Suprapubic skin (tissue), 4 donors: ENCODE measurements around the gene LCORL. TPM values are rescaled to one million over a fixed set of nuclear protein-coding genes. Genes with fewer than 3 reads are reported as not detected.

Source experiments
- DNase-seq, 2 donors: peaks; one replicate each; pipeline ENCODE4 v3.0.0-alpha.2; 2019; ENCODE audit warnings: low spot score in 2 of 2
- H3K27ac ChIP-seq: fragments of 200-600 bp; sonication (generic); one replicate; pipeline ENCODE4 v1.5.1; 2019
- H3K27me3 ChIP-seq: fragments of 200-600 bp; sonication (generic); one replicate; pipeline ENCODE4 v1.5.1; 2019
- H3K36me3 ChIP-seq: fragments of 200-600 bp; sonication (generic); one replicate; pipeline ENCODE4 v1.5.1; 2019
- H3K4me1 ChIP-seq: fragments of 200-600 bp; sonication (generic); one replicate; pipeline ENCODE4 v1.5.1; 2019
- H3K4me3 ChIP-seq: fragments of 200-600 bp; sonication (generic); one replicate; pipeline ENCODE4 v1.5.1; 2019; ENCODE audit warnings: mild to moderate bottlenecking
- H3K9me3 ChIP-seq: fragments of 200-600 bp; sonication (generic); one replicate; pipeline ENCODE4 v1.5.1; 2019
- EP300 ChIP-seq: sonication (generic); formaldehyde crosslinking; IDR thresholded peaks from one replicate; pipeline ENCODE4 v1.6.1; 2017; ENCODE audit warnings: antibody characterized with exemption
- POLR2A ChIP-seq, 2 donors: fragments of 450-650 bp; IDR thresholded peaks; one replicate each; pipeline ENCODE4 v1.6.1; 2017; ENCODE audit warnings: antibody characterized with exemption in 2 of 2, mild to moderate bottlenecking in 2 of 2, moderate library complexity in 2 of 2
- POLR2AphosphoS5 ChIP-seq, 3 donors: sonication (generic); formaldehyde crosslinking; IDR thresholded peaks; one replicate each; pipeline ENCODE4 v1.6.1; 2017; ENCODE audit warnings: antibody characterized with exemption in 3 of 3
- WGBS: methylation state at CpG from one replicate; pipeline ENCODE4 v1.1.5; 2018; 5-methylcytosine and 5-hydroxymethylcytosine counted together
- total RNA-seq, 4 donors: library from RNA; depleted of rRNA; stranded (reverse); fragments of >200 nt; gene quantifications; one replicate each; pipeline ENCODE4 v1.1.0, GENCODE V29; 2016
- TF ChIP-seq, protein P1 (sequence below), 2 donors: fragments of 200-600 bp in 1 of 2; fragments of 450-650 bp in 1 of 2; sonication (generic) in 1 of 2; IDR thresholded peaks; one replicate each; pipeline ENCODE4 v1.5.1; 2016 to 2019; ENCODE audit warnings: antibody characterized with exemption in 2 of 2, mild to moderate bottlenecking in 1 of 2, moderate library complexity in 1 of 2

LCORL gene
- total RNA-seq, 4 donors from 2014 or later = 14.9 to 26.4 (median 19.6) TPM

DNA sequence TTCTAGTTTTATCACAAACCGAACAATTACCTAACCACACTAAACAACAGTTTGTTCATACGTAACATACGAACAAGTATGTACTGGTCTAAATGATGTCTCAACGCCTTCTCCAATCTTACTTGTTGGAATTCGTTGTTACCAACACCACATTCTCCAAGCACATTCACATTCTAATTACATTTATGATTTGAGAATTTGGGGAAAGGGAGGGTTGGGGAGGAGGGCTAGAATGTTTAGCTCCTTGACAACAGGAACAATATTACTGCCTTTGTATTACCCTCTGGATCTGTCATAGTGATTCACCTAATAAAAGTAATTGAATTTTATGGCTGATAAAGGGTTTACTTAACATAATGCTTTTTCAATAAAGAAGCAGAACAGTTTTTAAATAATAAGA lies 24.4 kb downstream of the LCORL start:
- H3K9me3 ChIP-seq = no peaks in the 10 kb centered on the region
- no peaks in the 10 kb centered on the region for H3K36me3 ChIP-seq
- 62% methylated on average over 5 of the region's 5 CpGs for WGBS
- H3K4me1 ChIP-seq = peaks cover 12% of the 10 kb centered on the region
- peak overlapping the region; percentile 60 for H3K27ac ChIP-seq
- DNase-seq = no peak
- H3K27me3 ChIP-seq = no peaks in the 10 kb centered on the region
- TF ChIP-seq EP300 = no peak
- no peak for TF ChIP-seq POLR2AphosphoS5 (IDR thresholded peaks at IDR 0.05)
- TF ChIP-seq, protein P1, sequence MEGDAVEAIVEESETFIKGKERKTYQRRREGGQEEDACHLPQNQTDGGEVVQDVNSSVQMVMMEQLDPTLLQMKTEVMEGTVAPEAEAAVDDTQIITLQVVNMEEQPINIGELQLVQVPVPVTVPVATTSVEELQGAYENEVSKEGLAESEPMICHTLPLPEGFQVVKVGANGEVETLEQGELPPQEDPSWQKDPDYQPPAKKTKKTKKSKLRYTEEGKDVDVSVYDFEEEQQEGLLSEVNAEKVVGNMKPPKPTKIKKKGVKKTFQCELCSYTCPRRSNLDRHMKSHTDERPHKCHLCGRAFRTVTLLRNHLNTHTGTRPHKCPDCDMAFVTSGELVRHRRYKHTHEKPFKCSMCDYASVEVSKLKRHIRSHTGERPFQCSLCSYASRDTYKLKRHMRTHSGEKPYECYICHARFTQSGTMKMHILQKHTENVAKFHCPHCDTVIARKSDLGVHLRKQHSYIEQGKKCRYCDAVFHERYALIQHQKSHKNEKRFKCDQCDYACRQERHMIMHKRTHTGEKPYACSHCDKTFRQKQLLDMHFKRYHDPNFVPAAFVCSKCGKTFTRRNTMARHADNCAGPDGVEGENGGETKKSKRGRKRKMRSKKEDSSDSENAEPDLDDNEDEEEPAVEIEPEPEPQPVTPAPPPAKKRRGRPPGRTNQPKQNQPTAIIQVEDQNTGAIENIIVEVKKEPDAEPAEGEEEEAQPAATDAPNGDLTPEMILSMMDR (IDR thresholded peaks at IDR 0.05) = no peak
- no peak for TF ChIP-seq POLR2A (IDR thresholded peaks at IDR 0.05)
- H3K4me3 ChIP-seq = no peak overlapping the region

DNA sequence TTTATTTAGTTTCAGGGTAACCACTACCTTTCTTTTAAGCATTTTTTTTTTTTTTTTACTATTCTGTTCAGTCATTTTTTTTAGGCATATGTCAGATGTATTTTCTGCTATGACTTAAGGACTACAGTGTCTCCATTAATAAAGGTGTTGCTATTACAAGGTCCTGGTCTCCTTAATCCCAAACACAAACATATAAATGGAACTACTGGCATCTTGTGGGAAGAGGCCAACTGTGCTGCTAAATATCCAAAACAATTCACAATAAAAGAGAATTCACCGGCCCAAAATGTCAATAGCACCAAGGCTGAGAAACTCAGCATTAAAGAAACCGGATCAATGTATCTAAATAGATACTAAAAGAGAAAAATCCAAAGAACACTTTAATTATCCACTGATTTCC lies 26.4 kb downstream of the LCORL start:
- H3K27me3 ChIP-seq = no peaks in the 10 kb centered on the region
- WGBS = 93% methylated on average over 2 of the region's 2 CpGs
- H3K9me3 ChIP-seq = no peaks in the 10 kb centered on the region
- H3K27ac ChIP-seq = no peak overlapping the region
- no peak overlapping the region for H3K4me3 ChIP-seq
- DNase-seq = no peak
- no peaks in the 10 kb centered on the region for H3K36me3 ChIP-seq
- TF ChIP-seq POLR2AphosphoS5 (IDR thresholded peaks at IDR 0.05) (no peak), EP300 (no peak), POLR2A (IDR thresholded peaks at IDR 0.05) (no peak)
- TF ChIP-seq, protein P1 (IDR thresholded peaks at IDR 0.05) = no peak
- H3K4me1 ChIP-seq = peaks cover 12% of the 10 kb centered on the region

DNA sequence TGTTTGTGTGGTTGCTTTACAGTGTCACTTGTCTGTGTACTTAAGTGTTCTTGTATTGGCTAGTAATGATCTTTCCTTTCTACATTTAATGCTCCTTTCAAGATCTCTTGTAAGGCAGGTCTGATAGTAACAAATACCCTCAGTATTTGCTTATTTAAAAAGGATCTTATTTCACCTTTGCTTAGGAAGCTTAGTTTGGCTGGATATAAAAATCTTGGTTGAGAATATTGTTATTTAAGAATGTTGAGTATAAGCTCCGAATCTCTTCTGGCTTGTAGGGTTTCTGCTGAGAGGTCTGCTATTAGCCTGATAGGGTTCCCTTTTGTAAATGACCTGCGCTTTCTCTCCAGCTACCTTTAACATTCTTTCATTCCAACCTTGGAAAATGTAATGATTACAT lies 35.7 kb downstream of the LCORL start:
- no peak overlapping the region for H3K27ac ChIP-seq
- peaks cover 6% of the 10 kb centered on the region for H3K9me3 ChIP-seq
- TF ChIP-seq, protein P1 (IDR thresholded peaks at IDR 0.05) = no peak
- TF ChIP-seq POLR2AphosphoS5 (IDR thresholded peaks at IDR 0.05) = no peak
- no peak for TF ChIP-seq POLR2A (IDR thresholded peaks at IDR 0.05)
- TF ChIP-seq EP300 = no peak
- no peak for DNase-seq
- no peaks in the 10 kb centered on the region for H3K36me3 ChIP-seq
- no peaks in the 10 kb centered on the region for H3K27me3 ChIP-seq
- H3K4me1 ChIP-seq = no peaks in the 10 kb centered on the region
- WGBS = 97% methylated on average over 2 of the region's 2 CpGs
- no peak overlapping the region for H3K4me3 ChIP-seq

DNA sequence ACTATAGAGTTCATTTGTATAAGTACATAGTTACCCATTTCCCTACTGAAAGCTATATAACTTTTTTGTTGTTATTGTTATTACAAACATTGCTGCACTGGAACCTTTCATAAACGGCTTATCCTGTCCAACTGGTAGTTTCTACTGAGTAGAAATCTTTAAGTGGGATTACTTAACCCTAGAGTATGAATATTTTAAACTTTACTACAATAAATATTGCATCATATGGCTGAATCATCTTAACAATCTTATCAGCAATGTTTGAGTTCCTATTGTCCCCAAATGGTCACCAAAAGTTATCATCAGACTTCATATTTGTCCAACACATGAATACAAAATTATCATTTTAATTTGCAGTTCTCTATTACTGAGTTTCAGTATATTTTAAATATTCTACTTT lies 40.5 kb downstream of the LCORL start:
- Histone ChIP-seq H3K27me3 (no peaks in the 10 kb centered on the region), H3K9me3 (peaks cover 6% of the 10 kb centered on the region), H3K27ac (no peak overlapping the region), H3K4me1 (no peaks in the 10 kb centered on the region), H3K36me3 (no peaks in the 10 kb centered on the region), H3K4me3 (no peak overlapping the region)
- WGBS = 79% methylated on average over 1 of the region's 1 CpG
- DNase-seq = no peak
- TF ChIP-seq EP300 (no peak), POLR2A (IDR thresholded peaks at IDR 0.05) (no peak), POLR2AphosphoS5 (IDR thresholded peaks at IDR 0.05) (no peak)
- TF ChIP-seq, protein P1 (IDR thresholded peaks at IDR 0.05) = no peak

DNA sequence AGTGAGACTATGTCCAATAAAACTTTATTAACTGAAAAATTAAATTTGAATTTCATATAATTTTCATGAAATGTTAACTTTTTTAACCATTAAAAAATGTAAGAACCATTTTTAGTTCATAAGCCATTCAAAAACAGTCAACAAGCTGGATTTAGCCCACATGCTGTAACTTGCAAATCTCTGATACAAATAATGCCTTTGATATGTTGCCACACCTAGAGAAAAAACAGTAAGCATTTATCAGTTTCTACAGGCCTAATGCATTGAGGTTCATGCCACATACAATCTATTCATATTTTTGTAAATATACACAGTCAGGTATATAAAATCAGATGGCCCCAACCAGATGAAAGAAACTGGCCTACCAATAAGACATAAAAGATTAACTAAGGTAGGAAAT lies 52.8 kb downstream of the LCORL start:
- peaks cover 5% of the 10 kb centered on the region for H3K4me1 ChIP-seq
- H3K36me3 ChIP-seq = no peaks in the 10 kb centered on the region
- no peak overlapping the region for H3K4me3 ChIP-seq
- TF ChIP-seq, protein P1 (IDR thresholded peaks at IDR 0.05) = no peak
- no peaks in the 10 kb centered on the region for H3K27me3 ChIP-seq
- H3K9me3 ChIP-seq = no peaks in the 10 kb centered on the region
- no peak overlapping the region for H3K27ac ChIP-seq
- no peak for DNase-seq
